HG03378 (cell line): ENCODE results near the gene PITPNC1.
"Not testable (repeated sequence)": the region's sequence is repeated elsewhere in the genome, so short reads cannot be mapped to it uniquely, and the experiment has no call there.

ENCODE experiments used
- ATAC-seq: cut with Tn5 transposase; IDR thresholded peaks from one replicate; pipeline ENCODE4 v1.9.1; 2021; ENCODE audit warnings: mild to moderate bottlenecking, moderate library complexity; ENCODE audit not compliant: unreplicated experiment

Gene PITPNC1

GRCh38 chr17:67707442-67707841, 330.4 kb downstream of the PITPNC1 start:
- no peak for ATAC-seq

- no peak for ATAC-seq
Measured at GRCh38 chr17:67708378-67708777, 331.3 kb downstream of the PITPNC1 start.

- ATAC-seq, result no peak
Measured at GRCh38 chr17:67711916-67712315, 334.8 kb downstream of the PITPNC1 start.

GRCh38 chr17:67712375-67712774, 335.3 kb downstream of the PITPNC1 start:
- no peak for ATAC-seq

GRCh38 chr17:67713169-67713568, 336.1 kb downstream of the PITPNC1 start:
- no peak for ATAC-seq

- ATAC-seq, result no peak
Measured at GRCh38 chr17:67716405-67716798, 339.3 kb downstream of the PITPNC1 start.

- no peak for ATAC-seq
Measured at GRCh38 chr17:67717192-67717623, 340.1 kb downstream of the PITPNC1 start.

GRCh38 chr17:67717624-67718324, 340.7 kb downstream of the PITPNC1 start, which contains the start of gene NOL11:
Gene NOL11, plus strand, starts transcription at chr17:67717936. Its CDS starts 12 bp downstream, at chr17:67717948.
- peak; percentile 94 for ATAC-seq

GRCh38 chr17:67718325-67718941, 341.4 kb downstream of the PITPNC1 start:
- peak; percentile 8 for ATAC-seq

- ATAC-seq, result no peak
Measured at GRCh38 chr17:67725373-67725791, 348.3 kb downstream of the PITPNC1 start.

- no peak for ATAC-seq
Measured at GRCh38 chr17:67725807-67726206, 348.7 kb downstream of the PITPNC1 start.

GRCh38 chr17:67727152-67728039, 350.3 kb downstream of the PITPNC1 start:
- not testable (repeated sequence) for ATAC-seq

GRCh38 chr17:67729903-67730302, 352.8 kb downstream of the PITPNC1 start:
- ATAC-seq, result no peak

- ATAC-seq, result no peak
Measured at GRCh38 chr17:67730731-67731130, 353.6 kb downstream of the PITPNC1 start.

GRCh38 chr17:67733449-67733848, 356.4 kb downstream of the PITPNC1 start:
- ATAC-seq, result no peak

GRCh38 chr17:67737145-67737544, 360.1 kb downstream of the PITPNC1 start:
- no peak for ATAC-seq

- ATAC-seq, result no peak
Measured at GRCh38 chr17:67742025-67742424, 364.9 kb downstream of the PITPNC1 start.
